Measurements from ENCODE around the gene NDUFA7. TPM values are rescaled to one million over a fixed set of nuclear protein-coding genes. Genes with fewer than 3 reads are reported as not detected.

NDUFA7 gene
- total RNA-seq, 4 donors from 2014 or later = 4.5 to 22.1 (median 16.0) TPM

GRCh38 chr19:8338835-8339234 is 17.7 kb upstream of the NDUFA7 start:
- 78 to 84% methylated on average over 6 of the region's 6 CpGs for WGBS, 2 donors
- Histone ChIP-seq H3K36me3 (no peaks in the 10 kb centered on the region), H3K27ac (no peak overlapping the region), H3K27me3 (peaks cover 0 to 38% of the 10 kb centered on the region in 2 donors), H3K4me1 (peaks cover 0 to 36% (median 7%) of the 10 kb centered on the region in 4 donors), H3K9me3 (no peaks in the 10 kb centered on the region), H3K4me3 (no peak overlapping the region)
- TF ChIP-seq CTCF (IDR thresholded peaks at IDR 0.05) = no peak
- TF ChIP-seq POLR2A (IDR thresholded peaks at IDR 0.05) = no peak
- no peak for TF ChIP-seq EP300 (IDR thresholded peaks at IDR 0.05)
- no peak for DNase-seq (ENCODE audit: low spot score in 2 of 2)

- no peak overlapping the region for H3K27ac ChIP-seq
- no peaks in the 10 kb centered on the region for H3K36me3 ChIP-seq
- 81 to 89% methylated on average over 7 of the region's 7 CpGs for WGBS, 2 donors
- no peak for TF ChIP-seq EP300 (IDR thresholded peaks at IDR 0.05)
- no peak for TF ChIP-seq CTCF (IDR thresholded peaks at IDR 0.05)
- TF ChIP-seq POLR2A (IDR thresholded peaks at IDR 0.05) = no peak
- DNase-seq (ENCODE audit: low spot score in 2 of 2) = no peak
- H3K27me3 ChIP-seq = peaks cover 0 to 38% of the 10 kb centered on the region in 2 donors
- H3K9me3 ChIP-seq = no peaks in the 10 kb centered on the region
- H3K4me3 ChIP-seq = no peak overlapping the region
- peaks cover 0 to 32% (median 5%) of the 10 kb centered on the region in 4 donors for H3K4me1 ChIP-seq
Observed at GRCh38 chr19:8337728-8338127, 16.6 kb upstream of the NDUFA7 start.

DNA sequence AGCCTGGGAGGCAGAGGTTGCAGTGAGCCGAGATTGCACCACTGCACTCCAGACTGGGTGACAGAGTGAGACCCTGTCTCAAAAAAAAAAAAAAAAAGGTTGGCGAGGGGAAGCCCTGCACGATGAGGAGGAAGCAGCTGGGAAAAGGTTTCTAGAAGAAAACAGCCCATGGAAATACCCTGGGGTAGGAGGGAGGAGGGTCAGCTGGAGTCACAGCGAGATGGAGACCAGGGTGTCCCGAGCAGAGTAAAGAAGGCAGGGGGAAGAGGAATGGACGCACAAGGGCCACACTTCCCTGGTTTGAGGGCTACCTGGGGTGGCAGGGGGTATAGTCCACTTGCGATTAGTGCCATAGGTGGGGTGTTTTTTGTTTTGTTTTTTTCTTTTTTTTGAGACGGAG is 15.5 kb upstream of the NDUFA7 start:
- Histone ChIP-seq H3K36me3 (no peaks in the 10 kb centered on the region), H3K27ac (no peak overlapping the region), H3K9me3 (no peaks in the 10 kb centered on the region), H3K27me3 (peaks cover 0 to 31% of the 10 kb centered on the region in 2 donors), H3K4me3 (no peak overlapping the region), H3K4me1 (peaks cover 0 to 25% (median 5%) of the 10 kb centered on the region in 4 donors)
- DNase-seq (ENCODE audit: low spot score in 2 of 2) = no peak
- WGBS, 2 donors = 66 to 73% methylated on average over 8 of the region's 8 CpGs
- TF ChIP-seq POLR2A (IDR thresholded peaks at IDR 0.05) = no peak
- no peak for TF ChIP-seq EP300 (IDR thresholded peaks at IDR 0.05)
- TF ChIP-seq CTCF (IDR thresholded peaks at IDR 0.05) = no peak

DNA sequence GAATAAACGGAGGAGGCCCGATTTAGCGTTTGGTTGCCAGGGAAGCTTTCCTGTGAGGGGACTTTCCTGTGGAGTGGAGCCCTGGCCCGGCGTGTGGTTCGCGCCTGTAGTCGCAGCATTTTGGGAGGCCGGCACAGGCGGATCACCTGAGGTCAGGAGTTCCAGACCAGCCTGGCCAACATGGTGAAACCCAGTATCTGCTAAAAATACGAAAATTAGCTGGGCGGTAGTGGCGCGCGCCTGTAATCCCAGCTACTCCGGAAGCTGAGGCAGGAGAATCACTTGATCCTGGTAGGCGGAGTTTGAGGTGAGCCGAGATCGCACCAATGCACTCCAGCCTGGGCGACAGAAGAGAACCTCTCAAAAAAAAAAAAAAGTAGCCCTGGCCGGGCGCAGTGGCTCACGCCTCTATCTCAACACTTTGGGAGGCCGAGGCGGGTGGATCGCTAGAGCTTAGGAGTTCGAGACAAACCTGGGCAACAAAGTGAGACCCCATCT is 14.9 kb upstream of the NDUFA7 start:
- Histone ChIP-seq H3K27me3 (peaks cover 0 to 29% of the 10 kb centered on the region in 2 donors), H3K4me3 (no peak overlapping the region), H3K4me1 (peaks cover 0 to 25% (median 5%) of the 10 kb centered on the region in 4 donors), H3K27ac (no peak overlapping the region), H3K9me3 (no peaks in the 10 kb centered on the region), H3K36me3 (no peaks in the 10 kb centered on the region)
- TF ChIP-seq CTCF (IDR thresholded peaks at IDR 0.05) (no peak), POLR2A (IDR thresholded peaks at IDR 0.05) (no peak), EP300 (IDR thresholded peaks at IDR 0.05) (no peak)
- WGBS, 2 donors = 63 to 66% methylated on average over 27 of the region's 27 CpGs
- no peak for DNase-seq (ENCODE audit: low spot score in 2 of 2)

DNA sequence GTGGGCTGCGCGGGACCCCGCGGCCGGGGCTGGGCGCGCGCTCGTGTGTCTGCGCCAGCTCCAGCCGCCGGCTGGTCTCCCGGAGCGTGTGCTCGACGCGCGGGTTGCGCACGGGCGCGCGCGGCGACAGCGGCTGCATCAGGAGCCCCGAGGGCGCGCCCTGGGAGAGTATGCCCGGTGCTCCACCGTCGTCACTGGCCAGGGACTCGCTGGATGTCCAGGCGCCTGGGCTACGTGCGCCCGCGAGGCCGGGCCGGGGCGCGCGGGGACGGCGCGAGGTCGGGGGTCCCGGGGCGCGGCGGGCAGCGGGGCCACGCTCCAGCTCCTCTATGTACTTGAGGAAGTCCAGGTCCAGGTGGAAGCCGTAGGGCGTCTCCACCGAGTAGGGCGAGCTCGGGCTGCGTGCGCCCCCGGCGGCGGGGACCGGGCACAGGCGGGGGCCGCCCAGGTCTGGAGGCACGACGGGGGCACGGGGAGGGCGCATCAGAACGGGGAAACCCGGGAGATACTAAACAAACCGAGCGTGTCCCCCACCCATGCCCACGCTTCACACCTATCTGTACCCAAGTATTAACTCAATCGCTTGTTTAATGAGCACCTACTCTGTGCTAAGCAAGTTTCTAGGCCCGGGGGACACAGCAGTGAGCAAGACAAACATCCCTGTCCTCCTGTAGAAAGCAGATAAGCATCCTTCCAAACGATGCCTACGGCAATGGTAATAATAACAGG is 14.3 kb upstream of the NDUFA7 start:
- Histone ChIP-seq H3K36me3 (no peaks in the 10 kb centered on the region), H3K9me3 (no peaks in the 10 kb centered on the region), H3K4me3 (peak overlapping the region in 2 of 4 donors; percentile 10 to 45), H3K27me3 (peaks cover 0 to 29% of the 10 kb centered on the region in 2 donors), H3K27ac (no peak overlapping the region), H3K4me1 (peaks cover 0 to 21% (median 5%) of the 10 kb centered on the region in 4 donors)
- no peak for DNase-seq (ENCODE audit: low spot score in 2 of 2)
- WGBS, 2 donors = 13 to 21% methylated on average over 25 to 51 of the region's 79 CpGs
- no peak for TF ChIP-seq POLR2A (IDR thresholded peaks at IDR 0.05)
- TF ChIP-seq EP300 (IDR thresholded peaks at IDR 0.05) = no peak
- no peak for TF ChIP-seq CTCF (IDR thresholded peaks at IDR 0.05)
